Nephron (organoid): ENCODE measurements around the gene CCDC40.

Experiments
- H3K27ac Mint-ChIP-seq, 3 experiments: 2 replicates each; pipeline ENCODE4 v1.8.0; 2020; ENCODE audit warnings: mixed read lengths in 3 of 3, mild to moderate bottlenecking in 2 of 3, moderate library complexity in 1 of 3
- H3K27me3 Mint-ChIP-seq: 2 replicates; pipeline ENCODE4 v1.8.0; 2021; ENCODE audit warnings: low read depth, mild to moderate bottlenecking, moderate library complexity, mixed read lengths
- H3K36me3 Mint-ChIP-seq: 2 replicates; pipeline ENCODE4 v1.8.0; 2020; ENCODE audit warnings: low read depth, mixed read lengths
- H3K4me1 Mint-ChIP-seq: 2 replicates; pipeline ENCODE4 v1.8.0; 2020; ENCODE audit warnings: mixed read lengths
- H3K4me3 Mint-ChIP-seq, 3 experiments: 2 replicates each; pipeline ENCODE4 v1.8.0; 2020; ENCODE audit warnings: mild to moderate bottlenecking in 3 of 3, mixed read lengths in 3 of 3, moderate library complexity in 2 of 3
- H3K9me3 Mint-ChIP-seq: 2 replicates; pipeline ENCODE4 v1.8.0; 2020; ENCODE audit warnings: mixed read lengths
- CTCF ChIP-seq, 3 experiments: fragments of 200-600 bp; sonication (generic); IDR thresholded peaks; one replicate each; pipeline ENCODE4 v1.5.0; 2021; ENCODE audit warnings: antibody characterized with exemption in 3 of 3; ENCODE audit not compliant: unreplicated experiment in 3 of 3

CCDC40 gene

GRCh38 chr17:80114758-80115157 is 78.3 kb downstream of the CCDC40 start:
- H3K4me1 Mint-ChIP-seq, result no peaks in the 10 kb centered on the region
- no peak overlapping the region for H3K4me3 Mint-ChIP-seq
- peaks cover 6% of the 10 kb centered on the region for H3K27me3 Mint-ChIP-seq
- no peak overlapping the region for H3K27ac Mint-ChIP-seq
- no peak for TF ChIP-seq CTCF (IDR thresholded peaks at IDR 0.05; ENCODE audit: unreplicated experiment in 3 of 3)
- peaks cover 10% of the 10 kb centered on the region for H3K9me3 Mint-ChIP-seq
- H3K36me3 Mint-ChIP-seq, result peaks cover 19% of the 10 kb centered on the region

GRCh38 chr17:80115159-80115558 is 78.7 kb downstream of the CCDC40 start:
- no peak overlapping the region for H3K27ac Mint-ChIP-seq
- peaks cover 10% of the 10 kb centered on the region for H3K9me3 Mint-ChIP-seq

GRCh38 chr17:80116276-80116920 is 80.0 kb downstream of the CCDC40 start:
- Mint-ChIP-seq H3K27ac (no peak overlapping the region), H3K27me3 (peaks cover 6% of the 10 kb centered on the region), H3K9me3 (peaks cover 10% of the 10 kb centered on the region), H3K4me3 (no peak overlapping the region), H3K4me1 (no peaks in the 10 kb centered on the region), H3K36me3 (peaks cover 19% of the 10 kb centered on the region)
- no peak for TF ChIP-seq CTCF (IDR thresholded peaks at IDR 0.05; ENCODE audit: unreplicated experiment in 3 of 3)

More at GRCh38 chr17:80115159-80115558, 78.7 kb downstream of the CCDC40 start:
- Mint-ChIP-seq H3K4me3 (no peak overlapping the region), H3K36me3 (peaks cover 19% of the 10 kb centered on the region), H3K27me3 (peaks cover 6% of the 10 kb centered on the region), H3K4me1 (no peaks in the 10 kb centered on the region)
- TF ChIP-seq CTCF (IDR thresholded peaks at IDR 0.05; ENCODE audit: unreplicated experiment in 3 of 3), result no peak

- Mint-ChIP-seq H3K4me1 (no peaks in the 10 kb centered on the region), H3K27me3 (peaks cover 6% of the 10 kb centered on the region), H3K36me3 (peaks cover 19% of the 10 kb centered on the region), H3K4me3 (no peak overlapping the region), H3K9me3 (peaks cover 10% of the 10 kb centered on the region), H3K27ac (no peak overlapping the region)
- no peak for TF ChIP-seq CTCF (IDR thresholded peaks at IDR 0.05; ENCODE audit: unreplicated experiment in 3 of 3)
These were observed 80.5 kb downstream of the CCDC40 start for GRCh38 chr17:80116921-80117380.

- Mint-ChIP-seq H3K9me3 (peaks cover 10% of the 10 kb centered on the region), H3K4me1 (no peaks in the 10 kb centered on the region), H3K27ac (no peak overlapping the region), H3K36me3 (peaks cover 19% of the 10 kb centered on the region), H3K27me3 (peaks cover 6% of the 10 kb centered on the region), H3K4me3 (no peak overlapping the region)
- no peak for TF ChIP-seq CTCF (IDR thresholded peaks at IDR 0.05; ENCODE audit: unreplicated experiment in 3 of 3)
These were observed 81.3 kb downstream of the CCDC40 start for GRCh38 chr17:80117491-80118401.
